Epithelial cell of proximal tubule (primary cell): ENCODE results near the gene RPP25L. TPM values are rescaled to one million over a fixed set of nuclear protein-coding genes. Genes with fewer than 3 reads are reported as not detected.
A peak's percentile ranks its signal among the peaks of the same experiment; 100 is the strongest.

Source experiments
- DNase-seq: peaks from one replicate; pipeline ENCODE4 v3.0.0-alpha.2; 2011; ENCODE audit warnings: low read depth
- H3K4me3 ChIP-seq: 2 replicates; pipeline ENCODE4 v1.5.1; 2011; ENCODE audit warnings: low read depth, mild to moderate bottlenecking, low read length
- total RNA-seq: library from RNA; depleted of rRNA; stranded (reverse); fragments of >200 nt; gene quantifications from 2 replicates; pipeline ENCODE4 v1.2.3, GENCODE V29; 2015
- TF ChIP-seq, protein P1 (sequence below): conservative IDR thresholded peaks from 2 replicates; pipeline ENCODE4 v1.5.1; 2012; ENCODE audit warnings: low read depth, mild to moderate bottlenecking, low read length

The RPP25L gene
- total RNA-seq = 23.9 and 31.5 TPM in 2 replicates

DNA sequence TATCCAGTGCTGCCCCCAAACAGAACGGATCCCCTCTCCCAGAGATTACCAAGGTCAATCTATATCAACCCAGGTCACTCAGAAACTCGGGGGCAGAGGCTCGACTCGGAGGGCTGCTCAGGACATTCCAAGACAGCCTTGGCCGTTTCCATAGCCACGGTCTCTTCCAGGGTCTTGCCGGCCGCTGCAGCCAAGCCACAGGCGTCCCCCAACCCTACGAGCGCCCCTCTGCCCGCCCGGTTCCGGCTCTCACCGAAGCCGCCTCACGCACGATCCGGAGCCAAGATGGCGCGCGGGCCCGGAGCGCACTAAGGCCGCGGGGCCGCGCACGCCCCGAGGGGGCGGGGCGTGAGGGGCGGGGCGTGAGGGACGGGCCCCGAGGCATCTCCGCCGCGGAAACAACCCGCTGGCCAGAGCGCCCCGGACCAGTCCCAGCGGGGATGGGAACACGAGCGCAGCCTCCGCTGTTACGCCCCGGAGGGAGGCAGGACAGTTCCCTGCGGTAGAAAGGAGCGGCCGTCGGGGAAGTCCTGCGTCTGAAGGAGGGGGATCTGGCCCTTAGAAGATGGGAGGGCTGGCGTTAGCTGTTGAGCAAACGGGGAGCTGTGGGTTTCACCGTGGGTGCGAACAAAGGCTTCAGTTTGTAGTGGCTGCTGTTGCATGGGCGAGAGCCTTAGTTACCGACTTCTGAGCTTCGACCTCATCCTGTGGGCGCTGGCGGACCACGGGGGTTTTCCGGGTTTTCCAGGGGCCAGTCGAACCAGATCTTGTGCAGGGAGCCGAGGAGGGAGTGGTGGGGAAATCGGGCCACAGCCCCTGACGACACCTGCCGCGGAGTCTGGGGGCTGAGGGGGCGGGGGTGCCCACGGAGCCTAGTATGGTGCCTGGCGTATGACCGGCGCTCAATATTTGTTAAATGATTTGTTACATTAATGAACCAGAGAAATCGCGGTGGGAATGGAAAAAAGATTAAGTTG, at the start of gene RPP25L:
Gene RPP25L, minus strand, starts transcription at position 287 of the 977 bp plus-strand sequence. CDS start 801 bp downstream, outside the sequence.
- peak within 1 kb of the TSS; percentile 81 for H3K4me3 ChIP-seq
- no peak for DNase-seq
- TF ChIP-seq, protein P1, sequence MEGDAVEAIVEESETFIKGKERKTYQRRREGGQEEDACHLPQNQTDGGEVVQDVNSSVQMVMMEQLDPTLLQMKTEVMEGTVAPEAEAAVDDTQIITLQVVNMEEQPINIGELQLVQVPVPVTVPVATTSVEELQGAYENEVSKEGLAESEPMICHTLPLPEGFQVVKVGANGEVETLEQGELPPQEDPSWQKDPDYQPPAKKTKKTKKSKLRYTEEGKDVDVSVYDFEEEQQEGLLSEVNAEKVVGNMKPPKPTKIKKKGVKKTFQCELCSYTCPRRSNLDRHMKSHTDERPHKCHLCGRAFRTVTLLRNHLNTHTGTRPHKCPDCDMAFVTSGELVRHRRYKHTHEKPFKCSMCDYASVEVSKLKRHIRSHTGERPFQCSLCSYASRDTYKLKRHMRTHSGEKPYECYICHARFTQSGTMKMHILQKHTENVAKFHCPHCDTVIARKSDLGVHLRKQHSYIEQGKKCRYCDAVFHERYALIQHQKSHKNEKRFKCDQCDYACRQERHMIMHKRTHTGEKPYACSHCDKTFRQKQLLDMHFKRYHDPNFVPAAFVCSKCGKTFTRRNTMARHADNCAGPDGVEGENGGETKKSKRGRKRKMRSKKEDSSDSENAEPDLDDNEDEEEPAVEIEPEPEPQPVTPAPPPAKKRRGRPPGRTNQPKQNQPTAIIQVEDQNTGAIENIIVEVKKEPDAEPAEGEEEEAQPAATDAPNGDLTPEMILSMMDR = no peak

GRCh38 chr9:34659592-34660253, 47.8 kb upstream of the RPP25L start:
- H3K4me3 ChIP-seq = no peak overlapping the region
- TF ChIP-seq, protein P1 = no peak
- no peak for DNase-seq

DNA sequence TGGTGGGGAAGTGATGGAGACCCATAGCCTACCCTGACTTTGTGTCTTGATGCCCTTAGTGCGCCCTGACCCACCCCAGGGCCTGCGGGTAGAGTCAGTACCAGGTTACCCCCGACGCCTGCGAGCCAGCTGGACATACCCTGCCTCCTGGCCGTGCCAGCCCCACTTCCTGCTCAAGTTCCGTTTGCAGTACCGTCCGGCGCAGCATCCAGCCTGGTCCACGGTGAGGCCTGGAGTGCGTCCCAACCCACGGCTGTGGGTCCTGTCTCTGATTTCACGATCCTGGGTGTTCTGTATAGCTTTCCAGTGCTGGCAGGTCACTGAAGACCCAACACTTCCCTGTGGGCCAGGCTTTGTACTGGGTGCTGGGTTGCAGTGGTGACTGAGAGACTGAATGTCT, 46.6 kb upstream of the RPP25L start:
- no peak for DNase-seq
- TF ChIP-seq, protein P1 = no peak
- no peak overlapping the region for H3K4me3 ChIP-seq

DNA sequence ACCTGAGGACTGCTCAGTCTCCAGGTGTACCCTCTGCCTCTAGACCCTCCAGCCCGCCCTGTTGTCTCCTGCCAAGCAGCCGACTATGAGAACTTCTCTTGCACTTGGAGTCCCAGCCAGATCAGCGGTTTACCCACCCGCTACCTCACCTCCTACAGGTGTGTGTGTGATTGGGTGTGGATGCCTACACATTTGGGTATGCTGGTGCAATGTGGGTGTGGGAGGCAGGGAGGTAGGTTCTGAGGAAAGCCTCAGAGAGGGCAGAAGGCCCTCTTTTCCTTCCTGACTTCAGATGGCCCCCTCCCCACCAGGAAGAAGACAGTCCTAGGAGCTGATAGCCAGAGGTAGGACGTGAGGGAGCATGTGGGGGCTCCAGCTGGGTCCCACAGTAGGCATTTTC, 45.1 kb upstream of the RPP25L start:
- DNase-seq = no peak
- no peak overlapping the region for H3K4me3 ChIP-seq

DNA sequence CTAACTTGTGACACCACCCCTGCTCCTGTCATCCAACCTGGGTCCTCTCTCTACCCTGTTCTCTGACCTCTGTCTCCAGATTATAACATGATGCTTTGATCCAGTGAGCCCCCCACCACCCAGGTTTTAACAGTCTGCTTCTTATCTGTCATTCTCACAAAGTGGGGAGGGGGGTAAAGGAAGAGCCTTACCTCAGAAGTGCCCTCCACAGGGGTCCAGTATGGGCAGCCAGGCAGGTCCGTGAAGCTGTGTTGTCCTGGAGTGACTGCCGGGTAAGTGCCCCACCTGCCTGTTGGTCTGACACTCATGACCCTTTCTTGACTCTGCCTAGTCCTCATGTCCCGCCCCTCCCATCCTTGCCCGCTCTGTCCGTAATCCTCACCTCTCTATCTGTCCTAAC, 43.5 kb upstream of the RPP25L start:
- H3K4me3 ChIP-seq = no peak overlapping the region
- DNase-seq = no peak

More for the DNA sequence above, 45.1 kb upstream of the RPP25L start:
- TF ChIP-seq, protein P1 = no peak

GRCh38 chr9:34654323-34655051, 42.6 kb upstream of the RPP25L start:
- no peak overlapping the region for H3K4me3 ChIP-seq
- DNase-seq = no peak
- TF ChIP-seq, protein P1 = no peak

More for the DNA sequence above, 43.5 kb upstream of the RPP25L start:
- TF ChIP-seq, protein P1 = no peak
